ENCODE measurements around the gene STOX2.

Gene STOX2

GRCh38 chr4:184019667-184020623 is 114.8 kb downstream of the STOX2 start:
- Histone ChIP-seq H3K4me3 (ENCODE audit: low read length) (no peak overlapping the region), H3K27ac (ENCODE audit: low read depth, low read length) (no peak overlapping the region), H4K20me1 (ENCODE audit: control insufficient read depth, insufficient read depth, low read depth, low read length) (no peaks in the 10 kb centered on the region), H3K79me2 (ENCODE audit: control insufficient read depth, low read length) (no peaks in the 10 kb centered on the region), H3K9me3 (ENCODE audit: control insufficient read depth, insufficient read depth, low read length) (no peaks in the 10 kb centered on the region), H3K27me3 (ENCODE audit: control insufficient read depth, low read length) (no peaks in the 10 kb centered on the region; the same call in 1 of the 2 replicates), H3F3A (ENCODE audit: control insufficient read depth, insufficient read depth) (no peaks in the 10 kb centered on the region), H3K36me3 (ENCODE audit: control insufficient read depth, low read length) (no peaks in the 10 kb centered on the region), H3K9me2 (replicated peaks; ENCODE audit: control insufficient read depth, low read length) (no peaks in the 10 kb centered on the region), H3K4me1 (ENCODE audit: control insufficient read depth, low read length) (no peaks in the 10 kb centered on the region), H3K4me2 (ENCODE audit: low read length) (no peak overlapping the region)
- TF ChIP-seq CTCF (IDR thresholded peaks at IDR 0.05; ENCODE audit: low read depth, low read length, poor library complexity, severe bottlenecking) (no peak), EZH2phosphoT487 (IDR thresholded peaks at IDR 0.05; ENCODE audit: borderline replicate concordance, low read length) (no peak)

GRCh38 chr4:184021389-184021788 is 116.3 kb downstream of the STOX2 start:
- TF ChIP-seq EZH2phosphoT487 (IDR thresholded peaks at IDR 0.05; ENCODE audit: borderline replicate concordance, low read length) (no peak), CTCF (IDR thresholded peaks at IDR 0.05; ENCODE audit: low read depth, low read length, poor library complexity, severe bottlenecking) (no peak)
- no peaks in the 10 kb centered on the region for H3K36me3 ChIP-seq (ENCODE audit: control insufficient read depth, low read length)
- H3F3A ChIP-seq (ENCODE audit: control insufficient read depth, insufficient read depth) = no peaks in the 10 kb centered on the region
- no peak overlapping the region for H3K4me2 ChIP-seq (ENCODE audit: low read length)
- H3K79me2 ChIP-seq (ENCODE audit: control insufficient read depth, low read length) = no peaks in the 10 kb centered on the region
- no peaks in the 10 kb centered on the region for H3K4me1 ChIP-seq (ENCODE audit: control insufficient read depth, low read length)
- H3K4me3 ChIP-seq (ENCODE audit: low read length) = no peak overlapping the region
- H3K27me3 ChIP-seq (ENCODE audit: control insufficient read depth, low read length) = no peaks in the 10 kb centered on the region; the same call in 1 of the 2 replicates
- no peaks in the 10 kb centered on the region for H3K9me3 ChIP-seq (ENCODE audit: control insufficient read depth, insufficient read depth, low read length)
- H3K9me2 ChIP-seq (replicated peaks; ENCODE audit: control insufficient read depth, low read length) = no peaks in the 10 kb centered on the region
- no peak overlapping the region for H3K27ac ChIP-seq (ENCODE audit: low read depth, low read length)
- no peaks in the 10 kb centered on the region for H4K20me1 ChIP-seq (ENCODE audit: control insufficient read depth, insufficient read depth, low read depth, low read length)

GRCh38 chr4:184022679-184023383 is 117.7 kb downstream of the STOX2 start:
- no peak overlapping the region for H3K4me3 ChIP-seq (ENCODE audit: low read length)
- no peaks in the 10 kb centered on the region for H3K36me3 ChIP-seq (ENCODE audit: control insufficient read depth, low read length)
- H3K4me1 ChIP-seq (ENCODE audit: control insufficient read depth, low read length) = no peaks in the 10 kb centered on the region
- TF ChIP-seq EZH2phosphoT487 (IDR thresholded peaks at IDR 0.05; ENCODE audit: borderline replicate concordance, low read length) (no peak), CTCF (IDR thresholded peaks at IDR 0.05; ENCODE audit: low read depth, low read length, poor library complexity, severe bottlenecking) (no peak)
- H3F3A ChIP-seq (ENCODE audit: control insufficient read depth, insufficient read depth) = no peaks in the 10 kb centered on the region
- no peaks in the 10 kb centered on the region; the same call in 1 of the 2 replicates for H3K27me3 ChIP-seq (ENCODE audit: control insufficient read depth, low read length)
- H3K79me2 ChIP-seq (ENCODE audit: control insufficient read depth, low read length) = no peaks in the 10 kb centered on the region
- no peaks in the 10 kb centered on the region for H4K20me1 ChIP-seq (ENCODE audit: control insufficient read depth, insufficient read depth, low read depth, low read length)
- no peak overlapping the region for H3K27ac ChIP-seq (ENCODE audit: low read depth, low read length)
- H3K4me2 ChIP-seq (ENCODE audit: low read length) = no peak overlapping the region
- no peaks in the 10 kb centered on the region for H3K9me3 ChIP-seq (ENCODE audit: control insufficient read depth, insufficient read depth, low read length)
- no peaks in the 10 kb centered on the region for H3K9me2 ChIP-seq (replicated peaks; ENCODE audit: control insufficient read depth, low read length)

Measured in DOHH2 (cell line).